Measurements from ENCODE around the gene DDX27.

DDX27 gene

GRCh38 chr20:49219091-49219923 lies at the start of gene DDX27:
Gene DDX27 (plus strand): TSS chr20:49219416. CDS start chr20:49219449, 33 bp downstream.
- peak within 1 kb of the TSS; percentile 100 for H3K4me3 ChIP-seq (ENCODE audit: low read depth, low read length)
- TF ChIP-seq CTCF (IDR thresholded peaks at IDR 0.05; ENCODE audit: low read depth, low read length), result no peak
- DNase-seq (ENCODE audit: low read depth, low spot score), result peak; percentile 99
- in situ Hi-C loops (cut with HindIII; ENCODE audit: low sequenced_read_pairs), result no loop called here

- no peak for DNase-seq (ENCODE audit: low read depth, low spot score)
- in situ Hi-C loops (cut with HindIII; ENCODE audit: low sequenced_read_pairs), result no loop called here
- H3K4me3 ChIP-seq (ENCODE audit: low read depth, low read length), result no peak overlapping the region
- TF ChIP-seq CTCF (IDR thresholded peaks at IDR 0.05; ENCODE audit: low read depth, low read length), result no peak
Observed at GRCh38 chr20:49169547-49169946, 49.7 kb upstream of the DDX27 start.

- no peak for DNase-seq (ENCODE audit: low read depth, low spot score)
- no peak for TF ChIP-seq CTCF (IDR thresholded peaks at IDR 0.05; ENCODE audit: low read depth, low read length)
- no peak overlapping the region for H3K4me3 ChIP-seq (ENCODE audit: low read depth, low read length)
- in situ Hi-C loops (cut with HindIII; ENCODE audit: low sequenced_read_pairs), result no loop called here
Observed at GRCh38 chr20:49170714-49171113, 48.5 kb upstream of the DDX27 start.

- TF ChIP-seq CTCF (IDR thresholded peaks at IDR 0.05; ENCODE audit: low read depth, low read length), result no peak
Observed at GRCh38 chr20:49171909-49172308, 47.3 kb upstream of the DDX27 start.

GRCh38 chr20:49172413-49172812 lies 46.8 kb upstream of the DDX27 start:
- no peak for DNase-seq (ENCODE audit: low read depth, low spot score)
- TF ChIP-seq CTCF (IDR thresholded peaks at IDR 0.05; ENCODE audit: low read depth, low read length), result no peak
- in situ Hi-C loops (cut with HindIII; ENCODE audit: low sequenced_read_pairs), result no loop called here

More at GRCh38 chr20:49171909-49172308, 47.3 kb upstream of the DDX27 start:
- H3K4me3 ChIP-seq (ENCODE audit: low read depth, low read length), result no peak overlapping the region
- in situ Hi-C loops (cut with HindIII; ENCODE audit: low sequenced_read_pairs), result no loop called here
- DNase-seq (ENCODE audit: low read depth, low spot score), result no peak

GRCh38 chr20:49174183-49174582 lies 45.0 kb upstream of the DDX27 start:
- no peak for TF ChIP-seq CTCF (IDR thresholded peaks at IDR 0.05; ENCODE audit: low read depth, low read length)
- H3K4me3 ChIP-seq (ENCODE audit: low read depth, low read length), result no peak overlapping the region
- no peak for DNase-seq (ENCODE audit: low read depth, low spot score)
- in situ Hi-C loops (cut with HindIII; ENCODE audit: low sequenced_read_pairs), result no loop called here

More at GRCh38 chr20:49172413-49172812, 46.8 kb upstream of the DDX27 start:
- no peak overlapping the region for H3K4me3 ChIP-seq (ENCODE audit: low read depth, low read length)

Data from astrocyte of the spinal cord (primary cell).